Measurements from ENCODE around the gene B9D1. TPM values are rescaled to one million over a fixed set of nuclear protein-coding genes. Genes with fewer than 3 reads are reported as not detected.

B9D1 gene
- total and polyA plus RNA-seq, 12 donors: 5.3 to 18.8 (median 10.4) TPM

DNA sequence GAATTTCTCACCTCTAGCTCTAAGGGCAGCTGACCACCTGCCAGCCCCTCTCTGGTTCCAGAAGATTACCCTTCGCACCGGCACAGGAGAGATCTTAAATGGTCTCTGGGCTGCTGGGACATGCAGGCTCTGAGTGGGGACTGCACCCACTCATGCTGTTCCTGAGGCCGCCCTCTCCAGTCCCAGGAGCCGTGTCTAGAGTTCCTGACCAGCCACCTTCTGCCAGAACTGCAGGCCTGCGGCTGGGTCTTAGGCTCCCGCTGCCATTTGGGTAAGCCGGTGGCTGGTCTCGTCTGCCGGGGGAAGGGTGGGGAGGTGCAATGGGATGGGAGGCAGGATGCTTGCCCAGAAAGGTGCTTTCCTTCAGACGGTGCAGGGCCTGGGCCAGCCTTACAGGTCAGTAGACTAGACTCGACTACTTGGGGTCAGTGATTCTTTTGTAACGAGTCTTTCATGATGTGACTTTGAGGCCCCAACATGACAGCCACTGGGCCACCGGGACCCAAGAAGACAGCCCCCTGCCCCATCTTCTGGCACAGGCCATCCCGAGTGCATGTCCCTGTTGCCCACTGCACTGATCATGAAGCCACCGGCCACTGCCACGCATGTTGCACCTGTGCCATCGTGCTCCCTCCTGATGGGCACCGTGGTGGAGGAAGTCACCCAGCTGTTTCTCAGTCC, 26.4 kb downstream of the B9D1 start:
- H3K27ac ChIP-seq: no peak overlapping the region
- no peak for ATAC-seq
- DNase-seq: no peak
- no peak for TF ChIP-seq CTCF (IDR thresholded peaks at IDR 0.05)
- WGBS, 2 donors: 82 to 86% methylated on average over 18 of the region's 18 CpGs
- intact Hi-C loops (cut with DNase I): no loop called here
- no peak overlapping the region for H3K4me3 ChIP-seq
- peaks cover 0 to 13% (median 0%) of the 10 kb centered on the region in 7 donors for H3K27me3 ChIP-seq
- no peaks in the 10 kb centered on the region for H3K9me3 ChIP-seq
- H3K36me3 ChIP-seq: peaks cover 0 to 45% (median 5%) of the 10 kb centered on the region in 9 donors
- H3K4me1 ChIP-seq: peaks cover 0 to 22% (median 16%) of the 10 kb centered on the region in 9 donors

DNA sequence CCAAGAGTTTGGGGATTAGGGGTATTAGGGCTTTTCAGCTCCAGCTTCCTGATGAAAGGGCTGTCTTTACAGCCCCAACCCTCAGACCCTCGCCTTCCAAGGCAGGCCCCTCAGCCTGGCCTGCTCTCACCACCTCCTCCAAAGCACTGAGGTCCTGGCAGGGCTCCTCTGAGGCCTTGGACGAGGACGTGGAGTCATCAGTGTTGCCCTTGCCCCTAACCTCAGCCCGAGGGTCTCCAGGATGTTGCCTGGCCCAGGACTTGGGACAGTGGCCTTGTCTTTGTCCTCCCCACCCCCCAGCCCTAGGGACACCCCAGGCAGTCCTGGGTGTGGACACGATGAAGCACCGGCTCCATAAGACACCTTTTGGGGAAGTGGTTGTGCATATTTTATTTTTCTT, 28.2 kb downstream of the B9D1 start:
- Histone ChIP-seq H3K9me3 (no peaks in the 10 kb centered on the region), H3K4me1 (peaks cover 0 to 22% (median 16%) of the 10 kb centered on the region in 9 donors), H3K27ac (no peak overlapping the region), H3K4me3 (no peak overlapping the region), H3K27me3 (peaks cover 0 to 15% (median 0%) of the 10 kb centered on the region in 7 donors), H3K36me3 (peaks cover 0 to 62% (median 7%) of the 10 kb centered on the region in 9 donors)
- no peak for TF ChIP-seq CTCF (IDR thresholded peaks at IDR 0.05)
- no peak for ATAC-seq
- intact Hi-C loops (cut with DNase I): no loop called here
- no peak for DNase-seq
- WGBS, 2 donors: 90 to 93% methylated on average over 6 of the region's 6 CpGs

DNA sequence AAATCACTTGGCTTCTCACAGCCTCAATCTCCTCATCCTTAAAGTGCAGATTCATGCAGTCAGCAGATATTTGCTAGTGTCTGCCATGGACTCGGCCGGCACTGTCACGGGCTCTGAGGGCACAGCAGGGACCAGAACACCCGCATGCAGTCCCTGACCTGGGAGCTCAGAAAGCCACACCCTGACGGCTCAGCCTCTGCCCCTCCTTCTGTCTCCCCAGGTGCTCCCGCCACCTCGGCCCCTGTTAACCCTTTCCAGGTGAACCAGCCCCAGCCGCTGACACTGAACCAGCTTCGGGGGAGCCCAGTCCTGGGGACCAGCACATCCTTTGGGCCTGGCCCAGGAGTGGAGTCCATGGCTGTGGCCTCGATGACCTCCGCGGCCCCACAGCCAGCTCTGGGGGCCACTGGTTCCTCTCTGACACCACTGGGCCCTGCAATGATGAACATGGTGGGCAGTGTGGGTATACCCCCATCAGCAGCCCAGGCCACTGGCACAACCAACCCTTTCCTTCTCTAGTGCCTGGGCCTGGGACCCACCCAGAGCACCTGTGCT, 28.7 kb downstream of the B9D1 start:
- no peak for TF ChIP-seq CTCF (IDR thresholded peaks at IDR 0.05)
- no peak for ATAC-seq
- intact Hi-C loops (cut with DNase I): no loop called here
- no peak for DNase-seq
- WGBS, 2 donors: 93 to 95% methylated on average over 12 of the region's 12 CpGs
- no peak overlapping the region for H3K27ac ChIP-seq
- peaks cover 0 to 15% (median 0%) of the 10 kb centered on the region in 7 donors for H3K27me3 ChIP-seq
- no peaks in the 10 kb centered on the region for H3K9me3 ChIP-seq
- H3K4me3 ChIP-seq: no peak overlapping the region
- peaks cover 0 to 21% (median 16%) of the 10 kb centered on the region in 9 donors for H3K4me1 ChIP-seq
- peaks cover 0 to 67% (median 7%) of the 10 kb centered on the region in 9 donors for H3K36me3 ChIP-seq

DNA sequence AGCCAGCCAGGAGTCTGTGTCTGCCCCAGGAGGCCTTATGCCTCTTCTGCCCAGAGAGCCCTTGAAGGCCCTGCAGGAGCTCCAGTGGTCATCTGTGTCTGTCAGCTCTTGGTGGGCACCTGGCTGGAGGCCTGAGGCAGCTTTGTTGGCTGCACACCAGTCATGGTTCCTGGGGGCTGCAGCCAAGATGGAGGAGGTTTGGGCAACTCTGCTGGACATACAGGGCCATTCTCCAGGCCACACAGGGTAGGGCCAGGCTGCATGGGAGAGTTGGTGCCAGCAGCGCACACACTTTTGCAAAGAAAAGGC, 29.4 kb downstream of the B9D1 start:
- Histone ChIP-seq H3K36me3 (peaks cover 0 to 68% (median 7%) of the 10 kb centered on the region in 9 donors), H3K9me3 (no peaks in the 10 kb centered on the region), H3K4me3 (no peak overlapping the region), H3K4me1 (peaks cover 0 to 21% (median 15%) of the 10 kb centered on the region in 9 donors), H3K27ac (no peak overlapping the region), H3K27me3 (peaks cover 0 to 15% (median 0%) of the 10 kb centered on the region in 7 donors)
- no peak for DNase-seq
- ATAC-seq: no peak
- no peak for TF ChIP-seq CTCF (IDR thresholded peaks at IDR 0.05)
- WGBS, 2 donors: 96 to 100% methylated on average over 1 of the region's 1 CpG
- intact Hi-C loops (cut with DNase I): no loop called here
